ENCODE data around the gene ARIH1. TPM values are rescaled to one million over a fixed set of nuclear protein-coding genes. Genes with fewer than 3 reads are reported as not detected.

Gene ARIH1
- total and polyA plus RNA-seq, 2 of the 4 experiments (the other 2 are of a cell fraction): 24.0 to 41.2 TPM

- dilution Hi-C loops (cut with HindIII; ENCODE audit: low sequenced_read_pairs, unreplicated experiment) (no loop called here), in situ Hi-C loops (cut with MboI; ENCODE audit: low sequenced_read_pairs) (no loop called here), intact Hi-C loops (cut with micrococcal nuclease) (no loop called here)
- no peak overlapping the region for H2BK120ac ChIP-seq (ENCODE audit: low read depth, low read length)
- no peak overlapping the region for H4K8ac ChIP-seq (ENCODE audit: low read depth in 2 of 2, low read length in 2 of 2)
- H3K4ac ChIP-seq (ENCODE audit: low read depth, low read length): no peak overlapping the region
- H3K27me3 ChIP-seq (ENCODE audit: control insufficient read depth, insufficient read depth, low read length): no peaks in the 10 kb centered on the region
- peaks cover 22 to 51% of the 10 kb centered on the region in 2 experiments for H3K79me1 ChIP-seq (ENCODE audit: low read depth in 1 of 2, low read length in 2 of 2)
- no peak overlapping the region for H2AK5ac ChIP-seq (ENCODE audit: low read depth, low read length)
- H2AFZ ChIP-seq (replicated peaks; ENCODE audit: low read length, poor library complexity): no peak overlapping the region
- no peak overlapping the region for H3K27ac ChIP-seq (ENCODE audit: insufficient read depth, low read length)
- WGBS, 2 experiments (ENCODE audit: extremely low coverage in 2 of 2, insufficient read length in 1 of 2): no CpG with 5 or more reads among the region's 3 CpGs
- peaks cover 2% of the 10 kb centered on the region; the same call in 1 of the 2 replicates for H3K9me1 ChIP-seq (ENCODE audit: insufficient read depth, low read length)
- peaks cover 43% of the 10 kb centered on the region for H4K20me1 ChIP-seq (ENCODE audit: insufficient read depth, low read length)
- no peak overlapping the region for H4K5ac ChIP-seq (ENCODE audit: low read depth, low read length)
- POLR2A ChIA-PET (ENCODE audit: unreplicated experiment): no interaction called here
- H2AK9ac ChIP-seq (replicated peaks; ENCODE audit: low read depth, low read length, poor library complexity): no peak overlapping the region
- no TSS peak for BruUV-seq (replicated peaks)
- H3K23ac ChIP-seq (ENCODE audit: low read depth, low read length): no peak overlapping the region
- H3K14ac ChIP-seq (replicated peaks; ENCODE audit: low read depth, low read length): no peak overlapping the region
- no peak overlapping the region for H3K56ac ChIP-seq (ENCODE audit: extremely low read depth, insufficient read depth, low read length)
- peaks cover 5% of the 10 kb centered on the region for H3K9me3 ChIP-seq (ENCODE audit: control insufficient read depth, insufficient read depth, low read length)
- CTCF ChIA-PET: no interaction called here
- no peak overlapping the region for H3K4me3 ChIP-seq (ENCODE audit: insufficient read depth, low read depth, low read length)
- ATAC-seq (ENCODE audit: low read depth) (no peak), DNase-seq (no peak)
- H3K4me2 ChIP-seq (ENCODE audit: low read depth, low read length): no peak overlapping the region
- H2BK5ac ChIP-seq (ENCODE audit: low read depth, low read length, poor library complexity, severe bottlenecking): no peak overlapping the region
- no peak overlapping the region for H3K9ac ChIP-seq (ENCODE audit: low read depth, low read length)
- H4K91ac ChIP-seq (ENCODE audit: insufficient read depth, low read depth, low read length): no peak overlapping the region
- H2BK20ac ChIP-seq (ENCODE audit: low read depth, low read length): no peak overlapping the region
- no peak overlapping the region for H2BK15ac ChIP-seq (ENCODE audit: low read depth, low read length)
- H3K18ac ChIP-seq (ENCODE audit: low read depth, low read length): no peak overlapping the region
- no peak for TF ChIP-seq CEBPB (IDR thresholded peaks at IDR 0.05; ENCODE audit: low read depth, low read length)
- TF ChIP-seq RFX5 (IDR thresholded peaks at IDR 0.05; ENCODE audit: low read depth, low read length): no peak
- TF ChIP-seq MXI1 (IDR thresholded peaks at IDR 0.05; ENCODE audit: borderline replicate concordance, low read depth, low read length): no peak
- TF ChIP-seq NFE2L2 (IDR thresholded peaks at IDR 0.05; ENCODE audit: low read depth, low read length): no peak
- TF ChIP-seq CHD1 (IDR thresholded peaks at IDR 0.05; ENCODE audit: low read depth, low read length): no peak
- no peak for TF ChIP-seq USF2 (IDR thresholded peaks at IDR 0.05; ENCODE audit: low read depth, low read length)
- no peak for TF ChIP-seq RAD21 (IDR thresholded peaks at IDR 0.05; ENCODE audit: low read length)
- TF ChIP-seq MAZ (IDR thresholded peaks at IDR 0.05; ENCODE audit: borderline replicate concordance, low read depth, low read length): no peak
- TF ChIP-seq, protein P1, sequence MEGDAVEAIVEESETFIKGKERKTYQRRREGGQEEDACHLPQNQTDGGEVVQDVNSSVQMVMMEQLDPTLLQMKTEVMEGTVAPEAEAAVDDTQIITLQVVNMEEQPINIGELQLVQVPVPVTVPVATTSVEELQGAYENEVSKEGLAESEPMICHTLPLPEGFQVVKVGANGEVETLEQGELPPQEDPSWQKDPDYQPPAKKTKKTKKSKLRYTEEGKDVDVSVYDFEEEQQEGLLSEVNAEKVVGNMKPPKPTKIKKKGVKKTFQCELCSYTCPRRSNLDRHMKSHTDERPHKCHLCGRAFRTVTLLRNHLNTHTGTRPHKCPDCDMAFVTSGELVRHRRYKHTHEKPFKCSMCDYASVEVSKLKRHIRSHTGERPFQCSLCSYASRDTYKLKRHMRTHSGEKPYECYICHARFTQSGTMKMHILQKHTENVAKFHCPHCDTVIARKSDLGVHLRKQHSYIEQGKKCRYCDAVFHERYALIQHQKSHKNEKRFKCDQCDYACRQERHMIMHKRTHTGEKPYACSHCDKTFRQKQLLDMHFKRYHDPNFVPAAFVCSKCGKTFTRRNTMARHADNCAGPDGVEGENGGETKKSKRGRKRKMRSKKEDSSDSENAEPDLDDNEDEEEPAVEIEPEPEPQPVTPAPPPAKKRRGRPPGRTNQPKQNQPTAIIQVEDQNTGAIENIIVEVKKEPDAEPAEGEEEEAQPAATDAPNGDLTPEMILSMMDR (conservative IDR thresholded peaks at IDR 0.05; ENCODE audit: low read depth, low read length): no peak
- no peak for TF ChIP-seq BHLHE40 (IDR thresholded peaks at IDR 0.05; ENCODE audit: low read depth, low read length)
- no peak for TF ChIP-seq RCOR1 (IDR thresholded peaks at IDR 0.05; ENCODE audit: insufficient replicate concordance, low read length)
- no peak for TF ChIP-seq MAFK (IDR thresholded peaks at IDR 0.05; ENCODE audit: low read depth, low read length)
- no peak for TF ChIP-seq ELK1 (IDR thresholded peaks at IDR 0.05; ENCODE audit: borderline replicate concordance, low read depth, low read length)
- no peak for TF ChIP-seq SMC3 (IDR thresholded peaks at IDR 0.05; ENCODE audit: low read depth, low read length)
- no peak for TF ChIP-seq POLR2A (IDR thresholded peaks at IDR 0.05; ENCODE audit: low read depth, low read length)
- no peak for TF ChIP-seq FOS (IDR thresholded peaks at IDR 0.05; ENCODE audit: low read depth, low read length)
- no peaks in the 10 kb centered on the region for H3K4me1 ChIP-seq (ENCODE audit: control insufficient read depth, insufficient read depth, low read length)
- no peaks in the 10 kb centered on the region; the same call in 1 of the 2 replicates for H3K36me3 ChIP-seq (ENCODE audit: control insufficient read depth, insufficient read depth, low read length)
Measured at GRCh38 chr15:72535911-72536310, 61.8 kb downstream of the ARIH1 start.

Data from IMR-90 (cell line).